Measurements from ENCODE around the gene GALR3. TPM values are rescaled to one million over a fixed set of nuclear protein-coding genes. Genes with fewer than 3 reads are reported as not detected.

The GALR3 gene
- total RNA-seq, 3 donors from 2014 or later = 0.44 TPM; not detected in 2

DNA sequence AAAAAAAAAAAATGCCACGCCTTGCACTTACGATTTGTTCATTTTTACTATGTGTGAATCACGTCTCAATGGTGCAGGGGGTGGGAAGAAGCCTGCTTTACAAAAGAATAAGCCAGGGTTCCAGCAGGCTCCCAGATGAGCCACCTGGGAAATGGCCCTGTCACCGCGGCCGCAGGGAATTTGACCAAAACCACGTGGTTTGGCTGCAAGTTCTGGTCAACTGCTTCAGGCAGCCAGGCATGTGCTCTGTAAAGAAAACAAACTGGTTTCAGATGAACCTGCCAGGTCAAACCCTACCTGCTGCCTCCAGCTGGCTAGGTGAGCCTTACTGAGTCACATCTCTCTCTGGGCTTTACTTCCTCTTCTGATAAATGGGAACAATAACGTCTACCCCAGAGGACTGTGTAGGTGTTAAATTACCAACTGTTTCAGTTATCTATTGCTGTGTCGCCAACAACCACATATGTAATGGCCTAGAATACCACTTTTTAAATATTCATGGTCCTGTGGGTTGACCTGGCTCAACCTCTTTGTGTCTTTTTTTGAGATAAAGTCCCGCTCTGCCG is 46.0 kb upstream of the GALR3 start:
- intact Hi-C loops (cut with DNase I; ENCODE audit: low total_unique reads) = no loop called here
- H3K4me1 ChIP-seq = peaks cover 7 to 10% of the 10 kb centered on the region in 2 donors
- H3K9me3 ChIP-seq = no peaks in the 10 kb centered on the region
- peak overlapping the region in 1 of 3 donors; percentile 34 for H3K4me3 ChIP-seq
- TF ChIP-seq POLR2A (IDR thresholded peaks at IDR 0.05) (no peak), POLR2AphosphoS5 (IDR thresholded peaks at IDR 0.05) (peak; percentile 37 to 82 (median 47))
- peaks cover 5% of the 10 kb centered on the region for H3K36me3 ChIP-seq
- DNase-seq (ENCODE audit: low spot score in 2 of 2) = peak; percentile 93 to 94
- H3K27me3 ChIP-seq = no peaks in the 10 kb centered on the region
- H3K27ac ChIP-seq = peak overlapping the region; percentile 91 to 95

DNA sequence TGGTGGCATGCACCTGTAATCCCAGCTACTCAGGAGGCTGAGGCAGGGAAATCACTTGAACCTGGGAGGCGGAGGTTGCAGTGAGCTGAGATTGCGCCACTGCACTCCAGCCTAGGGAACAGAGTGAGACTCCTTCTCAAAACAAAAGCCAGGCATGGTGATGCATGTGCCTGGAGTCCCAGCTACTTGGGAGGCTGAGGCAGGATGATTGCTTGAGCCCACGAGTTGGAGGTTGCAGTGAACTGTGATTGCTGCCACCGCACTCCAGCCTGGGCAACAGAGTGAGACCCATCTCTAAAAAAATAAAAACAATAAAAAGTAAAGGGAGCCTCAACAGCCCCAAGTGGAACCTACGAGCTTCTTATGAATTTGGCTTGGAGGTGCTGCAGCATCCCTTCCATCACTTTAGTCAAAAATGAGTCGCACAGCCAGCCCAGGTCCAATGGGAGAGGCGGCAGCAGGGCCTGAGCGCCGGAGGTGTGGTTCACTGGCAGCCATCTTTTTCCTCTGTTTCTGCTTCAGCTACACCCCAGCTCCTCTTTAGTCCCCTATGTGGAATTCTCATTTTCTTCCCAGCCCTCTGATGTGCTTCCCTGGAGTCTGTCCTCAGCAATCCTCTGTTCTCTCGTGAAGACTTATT is 44.7 kb upstream of the GALR3 start:
- peaks cover 7 to 10% of the 10 kb centered on the region in 2 donors for H3K4me1 ChIP-seq
- H3K36me3 ChIP-seq = no peaks in the 10 kb centered on the region
- H3K27ac ChIP-seq = no peak overlapping the region
- TF ChIP-seq POLR2AphosphoS5 (IDR thresholded peaks at IDR 0.05) = no peak
- TF ChIP-seq POLR2A (IDR thresholded peaks at IDR 0.05) = no peak
- TF ChIP-seq, protein P1, sequence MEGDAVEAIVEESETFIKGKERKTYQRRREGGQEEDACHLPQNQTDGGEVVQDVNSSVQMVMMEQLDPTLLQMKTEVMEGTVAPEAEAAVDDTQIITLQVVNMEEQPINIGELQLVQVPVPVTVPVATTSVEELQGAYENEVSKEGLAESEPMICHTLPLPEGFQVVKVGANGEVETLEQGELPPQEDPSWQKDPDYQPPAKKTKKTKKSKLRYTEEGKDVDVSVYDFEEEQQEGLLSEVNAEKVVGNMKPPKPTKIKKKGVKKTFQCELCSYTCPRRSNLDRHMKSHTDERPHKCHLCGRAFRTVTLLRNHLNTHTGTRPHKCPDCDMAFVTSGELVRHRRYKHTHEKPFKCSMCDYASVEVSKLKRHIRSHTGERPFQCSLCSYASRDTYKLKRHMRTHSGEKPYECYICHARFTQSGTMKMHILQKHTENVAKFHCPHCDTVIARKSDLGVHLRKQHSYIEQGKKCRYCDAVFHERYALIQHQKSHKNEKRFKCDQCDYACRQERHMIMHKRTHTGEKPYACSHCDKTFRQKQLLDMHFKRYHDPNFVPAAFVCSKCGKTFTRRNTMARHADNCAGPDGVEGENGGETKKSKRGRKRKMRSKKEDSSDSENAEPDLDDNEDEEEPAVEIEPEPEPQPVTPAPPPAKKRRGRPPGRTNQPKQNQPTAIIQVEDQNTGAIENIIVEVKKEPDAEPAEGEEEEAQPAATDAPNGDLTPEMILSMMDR (IDR thresholded peaks at IDR 0.05) = no peak
- intact Hi-C loops (cut with DNase I; ENCODE audit: low total_unique reads) = no loop called here
- no peaks in the 10 kb centered on the region for H3K27me3 ChIP-seq
- no peak overlapping the region for H3K4me3 ChIP-seq
- DNase-seq (ENCODE audit: low spot score in 2 of 2) = no peak
- H3K9me3 ChIP-seq = no peaks in the 10 kb centered on the region

DNA sequence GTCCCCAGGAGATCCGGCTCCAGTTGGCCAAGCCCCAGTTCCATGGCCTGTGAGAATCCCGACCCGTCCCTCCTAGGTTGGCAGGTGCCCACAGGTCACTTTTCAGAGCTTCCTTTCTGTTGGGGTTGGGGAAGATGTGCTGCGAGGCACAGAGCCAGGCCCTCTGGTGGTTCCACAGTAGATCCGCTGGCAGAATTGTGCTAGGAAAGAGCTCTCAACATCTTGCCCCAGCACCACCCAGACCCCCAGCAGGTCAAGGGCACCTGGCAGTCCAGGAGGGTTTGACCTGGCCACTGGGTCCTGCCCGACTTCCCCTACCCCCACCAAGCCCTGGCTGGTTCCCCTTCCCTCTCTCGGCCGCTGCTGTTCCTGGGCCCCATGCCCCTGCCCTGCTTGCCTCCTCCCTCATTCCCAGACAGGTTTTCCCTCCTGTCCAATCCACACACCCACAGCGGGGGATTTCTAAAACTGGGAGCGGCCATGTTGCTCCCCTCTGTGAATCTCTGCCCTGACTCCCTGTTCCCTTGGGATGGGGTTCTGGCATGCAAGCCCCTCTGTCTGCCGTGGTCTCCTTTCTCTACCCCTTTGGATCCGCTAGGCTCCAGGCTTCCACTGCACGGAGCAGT is 41.6 kb upstream of the GALR3 start:
- TF ChIP-seq POLR2A (IDR thresholded peaks at IDR 0.05) (no peak), POLR2AphosphoS5 (IDR thresholded peaks at IDR 0.05) (no peak)
- TF ChIP-seq, protein P1 (IDR thresholded peaks at IDR 0.05) = peak in 2 of 3 donors; percentile 44 to 59
- Histone ChIP-seq H3K4me1 (peaks cover 10% of the 10 kb centered on the region in 2 donors), H3K36me3 (no peaks in the 10 kb centered on the region), H3K27me3 (no peaks in the 10 kb centered on the region), H3K27ac (peak overlapping the region; percentile 58 to 63), H3K4me3 (no peak overlapping the region), H3K9me3 (no peaks in the 10 kb centered on the region)
- peak; percentile 55 to 81 for DNase-seq (ENCODE audit: low spot score in 2 of 2)
- intact Hi-C loops (cut with DNase I; ENCODE audit: low total_unique reads) = no loop called here

- H3K27ac ChIP-seq = no peak overlapping the region
- H3K36me3 ChIP-seq = no peaks in the 10 kb centered on the region
- TF ChIP-seq POLR2A (IDR thresholded peaks at IDR 0.05) = no peak
- TF ChIP-seq POLR2AphosphoS5 (IDR thresholded peaks at IDR 0.05) = no peak
- TF ChIP-seq, protein P1 (IDR thresholded peaks at IDR 0.05) = no peak
- intact Hi-C loops (cut with DNase I; ENCODE audit: low total_unique reads) = no loop called here
- no peaks in the 10 kb centered on the region for H3K9me3 ChIP-seq
- peaks cover 6 to 7% of the 10 kb centered on the region in 2 donors for H3K4me1 ChIP-seq
- H3K27me3 ChIP-seq = no peaks in the 10 kb centered on the region
- no peak for DNase-seq (ENCODE audit: low spot score in 2 of 2)
- no peak overlapping the region for H3K4me3 ChIP-seq
These were observed 40.6 kb upstream of the GALR3 start for GRCh38 chr22:37782340-37783168.

DNA sequence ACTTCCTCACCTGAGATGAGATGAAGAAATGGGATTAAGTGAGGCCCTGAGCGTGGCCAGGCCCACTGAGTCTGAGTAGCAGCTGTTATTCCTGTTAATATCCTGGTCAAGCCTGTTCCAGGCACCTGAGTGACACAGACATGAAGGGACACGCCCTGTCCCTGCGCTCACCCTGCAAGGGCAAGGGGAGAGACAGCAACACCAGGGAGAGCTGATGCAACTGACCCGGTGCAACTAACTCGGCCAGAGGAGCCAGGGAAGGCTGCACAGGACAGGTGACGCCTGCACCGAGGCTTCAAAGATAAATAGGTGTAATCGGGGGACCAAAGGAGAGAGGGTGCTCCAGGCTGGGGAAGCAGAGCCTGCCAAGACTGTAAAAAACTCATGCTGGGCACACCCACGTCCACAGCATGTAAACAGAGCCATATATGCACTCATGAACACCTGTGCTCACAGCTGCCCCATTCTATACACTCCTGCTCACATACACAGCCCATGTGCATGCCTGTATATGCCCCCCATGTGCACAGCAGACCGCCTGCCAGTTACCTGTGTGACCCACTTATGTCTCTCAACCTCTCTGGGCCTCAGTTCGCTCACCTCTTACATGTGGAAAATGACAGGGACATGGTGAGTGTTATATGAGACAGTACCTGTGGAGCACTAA is 38.2 kb upstream of the GALR3 start:
- Histone ChIP-seq H3K4me3 (no peak overlapping the region), H3K4me1 (peaks cover 6 to 7% of the 10 kb centered on the region in 2 donors), H3K9me3 (no peaks in the 10 kb centered on the region), H3K27ac (peak overlapping the region; percentile 58 to 68), H3K27me3 (no peaks in the 10 kb centered on the region), H3K36me3 (no peaks in the 10 kb centered on the region)
- DNase-seq (ENCODE audit: low spot score in 2 of 2) = peak; percentile 59 to 72
- TF ChIP-seq POLR2A (IDR thresholded peaks at IDR 0.05) = no peak
- TF ChIP-seq, protein P1 (IDR thresholded peaks at IDR 0.05) = no peak
- TF ChIP-seq POLR2AphosphoS5 (IDR thresholded peaks at IDR 0.05) = no peak
- intact Hi-C loops (cut with DNase I; ENCODE audit: low total_unique reads) = no loop called here
